ENCODE data around the gene RIMS1. TPM values are rescaled to one million over a fixed set of nuclear protein-coding genes. Genes with fewer than 3 reads are reported as not detected.

The RIMS1 gene
- total RNA-seq, 1 donor from 2014 or later: 24.7 TPM

GRCh38 chr6:72348926-72349325 is 462.6 kb downstream of the RIMS1 start:
- Mint-ChIP-seq H3K4me3 (ENCODE audit: unreplicated experiment) (no peak overlapping the region), H3K4me1 (ENCODE audit: unreplicated experiment) (peaks cover 28% of the 10 kb centered on the region), H3K27me3 (ENCODE audit: unreplicated experiment) (no peaks in the 10 kb centered on the region), H3K9me3 (ENCODE audit: unreplicated experiment) (no peaks in the 10 kb centered on the region), H3K36me3 (ENCODE audit: unreplicated experiment) (peaks cover 4% of the 10 kb centered on the region), H3K27ac (ENCODE audit: unreplicated experiment) (no peak overlapping the region)
- TF ChIP-seq, protein P1, sequence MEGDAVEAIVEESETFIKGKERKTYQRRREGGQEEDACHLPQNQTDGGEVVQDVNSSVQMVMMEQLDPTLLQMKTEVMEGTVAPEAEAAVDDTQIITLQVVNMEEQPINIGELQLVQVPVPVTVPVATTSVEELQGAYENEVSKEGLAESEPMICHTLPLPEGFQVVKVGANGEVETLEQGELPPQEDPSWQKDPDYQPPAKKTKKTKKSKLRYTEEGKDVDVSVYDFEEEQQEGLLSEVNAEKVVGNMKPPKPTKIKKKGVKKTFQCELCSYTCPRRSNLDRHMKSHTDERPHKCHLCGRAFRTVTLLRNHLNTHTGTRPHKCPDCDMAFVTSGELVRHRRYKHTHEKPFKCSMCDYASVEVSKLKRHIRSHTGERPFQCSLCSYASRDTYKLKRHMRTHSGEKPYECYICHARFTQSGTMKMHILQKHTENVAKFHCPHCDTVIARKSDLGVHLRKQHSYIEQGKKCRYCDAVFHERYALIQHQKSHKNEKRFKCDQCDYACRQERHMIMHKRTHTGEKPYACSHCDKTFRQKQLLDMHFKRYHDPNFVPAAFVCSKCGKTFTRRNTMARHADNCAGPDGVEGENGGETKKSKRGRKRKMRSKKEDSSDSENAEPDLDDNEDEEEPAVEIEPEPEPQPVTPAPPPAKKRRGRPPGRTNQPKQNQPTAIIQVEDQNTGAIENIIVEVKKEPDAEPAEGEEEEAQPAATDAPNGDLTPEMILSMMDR (IDR thresholded peaks at IDR 0.05): no peak
- DNase-seq (ENCODE audit: extremely low spot score, unreplicated experiment): no peak

GRCh38 chr6:72350296-72350881 is 464.0 kb downstream of the RIMS1 start:
- H3K4me3 Mint-ChIP-seq (ENCODE audit: unreplicated experiment): no peak overlapping the region
- no peaks in the 10 kb centered on the region for H3K27me3 Mint-ChIP-seq (ENCODE audit: unreplicated experiment)
- no peaks in the 10 kb centered on the region for H3K9me3 Mint-ChIP-seq (ENCODE audit: unreplicated experiment)
- H3K27ac Mint-ChIP-seq (ENCODE audit: unreplicated experiment): no peak overlapping the region
- DNase-seq (ENCODE audit: extremely low spot score, unreplicated experiment): no peak
- TF ChIP-seq, protein P1 (IDR thresholded peaks at IDR 0.05): no peak
- peaks cover 18% of the 10 kb centered on the region for H3K4me1 Mint-ChIP-seq (ENCODE audit: unreplicated experiment)
- peaks cover 4% of the 10 kb centered on the region for H3K36me3 Mint-ChIP-seq (ENCODE audit: unreplicated experiment)

DNA sequence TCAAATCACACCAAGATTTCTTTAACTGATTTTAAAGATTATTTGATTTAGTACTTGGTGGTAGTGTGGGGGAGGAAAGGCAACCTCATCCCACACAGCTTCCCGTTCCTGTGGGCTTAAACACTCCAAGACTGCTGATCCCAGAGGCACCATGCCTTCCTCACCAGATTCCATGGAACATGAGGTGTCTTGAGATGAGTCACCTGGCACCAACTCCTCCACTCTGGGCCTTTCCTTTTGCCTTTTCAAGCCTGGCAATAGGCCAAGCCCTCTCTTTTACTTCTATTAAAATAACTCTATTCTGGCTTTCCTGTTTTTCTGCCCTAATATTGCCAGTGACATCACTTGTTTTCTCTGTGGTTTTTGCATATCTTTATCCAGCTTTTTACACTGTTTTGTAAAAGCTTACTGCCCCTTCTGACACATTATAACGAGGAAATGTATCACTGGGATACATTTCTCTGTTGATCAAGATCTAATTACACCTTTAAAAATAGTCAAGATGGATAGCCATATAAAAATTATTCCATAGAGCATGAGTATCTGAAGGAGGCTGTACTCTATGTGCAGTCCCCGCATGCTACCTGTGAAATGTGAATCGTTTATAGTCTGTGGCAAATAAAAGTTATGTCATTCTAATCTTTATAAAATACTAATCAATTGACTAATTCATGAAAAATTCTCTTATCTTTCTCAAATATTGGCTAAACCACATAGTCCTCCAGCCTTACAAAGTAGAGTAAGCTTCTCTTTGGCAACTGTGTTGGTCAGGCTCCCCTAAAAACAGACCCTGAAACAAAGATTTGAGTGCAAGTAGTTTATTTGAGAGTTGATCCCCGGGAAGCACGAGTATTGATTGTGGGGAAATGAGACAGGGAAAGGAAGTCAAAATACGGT is 477.7 kb downstream of the RIMS1 start:
- DNase-seq (ENCODE audit: extremely low spot score, unreplicated experiment): no peak
- no peak overlapping the region for H3K4me3 Mint-ChIP-seq (ENCODE audit: unreplicated experiment)
- no peaks in the 10 kb centered on the region for H3K36me3 Mint-ChIP-seq (ENCODE audit: unreplicated experiment)
- peak overlapping the region; percentile 43 for H3K27ac Mint-ChIP-seq (ENCODE audit: unreplicated experiment)
- no peaks in the 10 kb centered on the region for H3K9me3 Mint-ChIP-seq (ENCODE audit: unreplicated experiment)
- TF ChIP-seq, protein P1 (IDR thresholded peaks at IDR 0.05): no peak
- H3K4me1 Mint-ChIP-seq (ENCODE audit: unreplicated experiment): peaks cover 33% of the 10 kb centered on the region
- no peaks in the 10 kb centered on the region for H3K27me3 Mint-ChIP-seq (ENCODE audit: unreplicated experiment)

DNA sequence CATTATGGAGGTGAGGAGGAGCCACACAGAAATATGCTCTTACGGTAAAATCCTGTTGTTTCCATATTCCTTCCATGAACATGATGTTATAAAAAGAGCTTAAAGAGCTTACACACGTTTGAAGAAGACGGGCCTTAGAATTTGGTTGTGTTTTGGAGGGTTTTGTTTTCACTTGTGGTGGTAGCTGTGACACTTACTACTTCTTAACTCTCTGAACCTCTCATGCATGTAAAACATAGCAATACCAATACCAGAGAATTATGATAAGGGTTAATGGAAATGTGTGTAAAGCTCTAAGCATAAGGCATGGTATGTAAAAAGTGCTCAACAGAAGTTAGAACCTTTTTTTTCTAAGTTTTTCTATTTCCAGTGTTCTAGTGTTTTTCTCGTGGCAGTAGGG is 479.4 kb downstream of the RIMS1 start:
- H3K4me1 Mint-ChIP-seq (ENCODE audit: unreplicated experiment): peaks cover 40% of the 10 kb centered on the region
- peak overlapping the region; percentile 60 for H3K27ac Mint-ChIP-seq (ENCODE audit: unreplicated experiment)
- H3K27me3 Mint-ChIP-seq (ENCODE audit: unreplicated experiment): no peaks in the 10 kb centered on the region
- no peak overlapping the region for H3K4me3 Mint-ChIP-seq (ENCODE audit: unreplicated experiment)
- DNase-seq (ENCODE audit: extremely low spot score, unreplicated experiment): no peak
- no peaks in the 10 kb centered on the region for H3K9me3 Mint-ChIP-seq (ENCODE audit: unreplicated experiment)
- H3K36me3 Mint-ChIP-seq (ENCODE audit: unreplicated experiment): no peaks in the 10 kb centered on the region
- TF ChIP-seq, protein P1 (IDR thresholded peaks at IDR 0.05): no peak

DNA sequence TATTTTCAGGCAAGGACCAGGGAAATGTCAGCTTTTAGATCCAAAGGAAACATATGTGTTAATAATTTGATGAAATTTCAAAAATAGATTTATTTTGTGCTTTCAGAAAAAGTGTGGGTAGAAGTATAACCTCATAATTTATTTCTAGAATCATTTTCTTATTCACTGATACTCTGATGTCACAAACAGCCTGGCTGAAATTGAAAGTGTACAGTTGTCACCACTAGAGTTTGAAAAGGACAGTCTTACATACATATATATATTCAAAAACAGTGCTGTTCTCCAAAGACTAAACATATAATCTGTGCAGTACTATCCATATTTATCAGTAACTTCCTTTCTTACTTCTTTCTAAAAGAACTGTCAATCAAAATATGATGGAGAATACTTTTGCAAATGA is 481.1 kb downstream of the RIMS1 start:
- H3K9me3 Mint-ChIP-seq (ENCODE audit: unreplicated experiment): no peaks in the 10 kb centered on the region
- no peaks in the 10 kb centered on the region for H3K27me3 Mint-ChIP-seq (ENCODE audit: unreplicated experiment)
- no peaks in the 10 kb centered on the region for H3K36me3 Mint-ChIP-seq (ENCODE audit: unreplicated experiment)
- H3K27ac Mint-ChIP-seq (ENCODE audit: unreplicated experiment): no peak overlapping the region
- H3K4me3 Mint-ChIP-seq (ENCODE audit: unreplicated experiment): no peak overlapping the region
- TF ChIP-seq, protein P1 (IDR thresholded peaks at IDR 0.05): no peak
- DNase-seq (ENCODE audit: extremely low spot score, unreplicated experiment): no peak
- H3K4me1 Mint-ChIP-seq (ENCODE audit: unreplicated experiment): peaks cover 40% of the 10 kb centered on the region

Data from osteocyte (in vitro differentiated cells).